ENCODE data around the gene HECTD2.

DNA sequence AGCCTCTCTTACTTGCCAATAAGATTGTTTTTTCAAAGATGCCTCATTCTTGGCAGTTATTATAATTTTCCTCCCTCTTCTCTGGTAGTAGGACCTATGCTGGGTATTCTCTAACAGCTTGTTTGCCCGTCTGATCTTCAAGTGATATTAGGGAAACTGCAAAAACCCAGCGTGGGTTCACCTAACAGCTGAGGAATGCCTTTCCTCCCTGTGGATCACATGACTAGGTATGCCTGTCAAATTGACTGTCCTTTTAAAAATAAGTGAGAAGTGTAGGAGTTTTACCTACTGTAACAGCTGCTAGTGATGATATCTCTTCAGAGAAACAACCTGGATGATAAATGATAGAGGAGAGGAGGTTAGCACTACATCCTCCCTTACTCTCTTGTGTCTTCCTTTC is 22.0 kb downstream of the HECTD2 start:
- TF ChIP-seq EZH2 (IDR thresholded peaks at IDR 0.05; ENCODE audit: borderline replicate concordance, low read depth, low read length, poor library complexity, severe bottlenecking) (no peak), CTCF (conservative IDR thresholded peaks at IDR 0.05; ENCODE audit: low read depth, low read length) (no peak)

Measured in A673 (cell line).